MM.1S (cell line): Measurements from ENCODE around the gene ALG6.
"Not testable (repeated sequence)": the region's sequence is repeated elsewhere in the genome, so short reads cannot be mapped to it uniquely, and the experiment has no call there.

Experiments used
- DNase-seq: peaks from one replicate; pipeline ENCODE4 v3.0.0-alpha.2; 2015
- H2AFZ ChIP-seq: fragments of 300-600 bp; sonication (generic); 2 replicates; pipeline ENCODE4 v1.6.0; 2016; ENCODE audit warnings: antibody characterized with exemption, low read length
- H3F3A ChIP-seq: fragments of 300-600 bp; sonication (generic); 2 replicates; pipeline ENCODE4 v1.6.1; 2016; ENCODE audit warnings: mild to moderate bottlenecking, antibody characterized with exemption, low read length, moderate library complexity, mixed read lengths; ENCODE audit not compliant: insufficient read depth
- H3K27ac ChIP-seq: fragments of 300-600 bp; sonication (generic); 2 replicates; pipeline ENCODE4 v1.5.1; 2016; ENCODE audit warnings: mild to moderate bottlenecking, low read length
- H3K27me3 ChIP-seq: fragments of 300-600 bp; sonication (generic); replicated peaks from 2 replicates; pipeline ENCODE4 v1.6.0; 2016; ENCODE audit warnings: low read length; ENCODE audit not compliant: insufficient read depth
- H3K36me3 ChIP-seq: fragments of 300-600 bp; sonication (generic); replicated peaks from 2 replicates; pipeline ENCODE4 v1.6.1; 2016; ENCODE audit warnings: mild to moderate bottlenecking, low read length, mixed read lengths; ENCODE audit not compliant: insufficient read depth
- H3K4me1 ChIP-seq: fragments of 300-600 bp; sonication (generic); 2 replicates; pipeline ENCODE4 v1.6.1; 2016; ENCODE audit warnings: low read length, mixed read lengths
- H3K4me2 ChIP-seq: fragments of 300-600 bp; sonication (generic); 2 replicates; pipeline ENCODE4 v1.6.0; 2016; ENCODE audit warnings: low read depth, low read length
- H3K4me3 ChIP-seq: fragments of 300-600 bp; sonication (generic); 2 replicates; pipeline ENCODE4 v1.5.1; 2016; ENCODE audit warnings: low read length, mixed read lengths
- H3K79me2 ChIP-seq: fragments of 300-600 bp; sonication (generic); 2 replicates; pipeline ENCODE4 v1.6.1; 2016; ENCODE audit warnings: mixed run types, low read length, mixed read lengths
- H3K9ac ChIP-seq: fragments of 300-600 bp; sonication (generic); 2 replicates; pipeline ENCODE4 v1.6.1; 2016; ENCODE audit warnings: low read length, mixed read lengths
- H3K9me2 ChIP-seq: fragments of 300-600 bp; sonication (generic); replicated peaks from 2 replicates; pipeline ENCODE4 v1.6.1; 2016; ENCODE audit warnings: mild to moderate bottlenecking, low read length, mixed read lengths; ENCODE audit not compliant: insufficient read depth
- H3K9me3 ChIP-seq: fragments of 300-600 bp; sonication (generic); replicated peaks from 2 replicates; pipeline ENCODE4 v1.6.1; 2016; ENCODE audit warnings: mild to moderate bottlenecking, low read length, mixed read lengths; ENCODE audit not compliant: insufficient read depth
- H4K20me1 ChIP-seq: fragments of 300-600 bp; sonication (generic); 2 replicates; pipeline ENCODE4 v1.6.1; 2016; ENCODE audit warnings: mild to moderate bottlenecking, low read length, moderate library complexity, mixed read lengths; ENCODE audit not compliant: insufficient read depth
- CTCF ChIP-seq: fragments of 300-600 bp; sonication (generic); IDR thresholded peaks from 2 replicates; pipeline ENCODE4 v1.5.1; 2016; ENCODE audit warnings: antibody characterized with exemption, low read length, mixed read lengths
- EZH2 ChIP-seq: fragments of 300-600 bp; sonication (generic); optimal IDR thresholded peaks from 2 replicates; pipeline ENCODE3; 2017; ENCODE audit warnings: low read depth, mild to moderate bottlenecking, antibody characterized with exemption, low read length, mixed read lengths
- EZH2phosphoT487 ChIP-seq: fragments of 300-600 bp; sonication (generic); IDR thresholded peaks from 2 replicates; pipeline ENCODE4 v1.6.1; 2018; ENCODE audit warnings: antibody characterized with exemption, low read length

The ALG6 gene

GRCh38 chr1:63413394-63413793, 46.0 kb downstream of the ALG6 start:
- no peaks in the 10 kb centered on the region for H4K20me1 ChIP-seq
- no peak overlapping the region for H3K4me2 ChIP-seq
- DNase-seq = no peak
- no peak overlapping the region for H2AFZ ChIP-seq
- no peak overlapping the region for H3K4me3 ChIP-seq
- H3K36me3 ChIP-seq = no peaks in the 10 kb centered on the region
- no peaks in the 10 kb centered on the region for H3K9me2 ChIP-seq
- H3F3A ChIP-seq = no peaks in the 10 kb centered on the region
- no peaks in the 10 kb centered on the region for H3K27me3 ChIP-seq
- H3K79me2 ChIP-seq = no peaks in the 10 kb centered on the region
- H3K9ac ChIP-seq = no peak overlapping the region
- no peaks in the 10 kb centered on the region for H3K4me1 ChIP-seq
- TF ChIP-seq CTCF = no peak
- TF ChIP-seq EZH2 = no peak
- H3K27ac ChIP-seq = no peak overlapping the region
- H3K9me3 ChIP-seq = no peaks in the 10 kb centered on the region

GRCh38 chr1:63414691-63415365, 47.4 kb downstream of the ALG6 start:
- DNase-seq = no peak
- Histone ChIP-seq H3K4me2 (no peak overlapping the region), H2AFZ (no peak overlapping the region), H3F3A (no peaks in the 10 kb centered on the region), H3K27me3 (no peaks in the 10 kb centered on the region), H3K79me2 (no peaks in the 10 kb centered on the region), H3K4me1 (no peaks in the 10 kb centered on the region), H3K9me2 (no peaks in the 10 kb centered on the region), H3K4me3 (no peak overlapping the region), H3K36me3 (no peaks in the 10 kb centered on the region), H3K9ac (no peak overlapping the region), H3K9me3 (no peaks in the 10 kb centered on the region), H4K20me1 (no peaks in the 10 kb centered on the region), H3K27ac (no peak overlapping the region)
- no peak for TF ChIP-seq EZH2
- TF ChIP-seq EZH2phosphoT487 = no peak
- no peak for TF ChIP-seq CTCF

- no peaks in the 10 kb centered on the region for H3K27me3 ChIP-seq
- H3K9me3 ChIP-seq = no peaks in the 10 kb centered on the region
- H3F3A ChIP-seq = no peaks in the 10 kb centered on the region
- no peak for DNase-seq
- H3K9ac ChIP-seq = no peak overlapping the region
- no peak overlapping the region for H3K27ac ChIP-seq
- TF ChIP-seq EZH2phosphoT487 (no peak), EZH2 (no peak), CTCF (no peak)
- no peak overlapping the region for H2AFZ ChIP-seq
- no peaks in the 10 kb centered on the region for H3K9me2 ChIP-seq
- H3K4me2 ChIP-seq = no peak overlapping the region
- H4K20me1 ChIP-seq = no peaks in the 10 kb centered on the region
- H3K4me3 ChIP-seq = no peak overlapping the region
- no peaks in the 10 kb centered on the region for H3K79me2 ChIP-seq
- H3K4me1 ChIP-seq = no peaks in the 10 kb centered on the region
- no peaks in the 10 kb centered on the region for H3K36me3 ChIP-seq
These were observed 50.7 kb downstream of the ALG6 start for GRCh38 chr1:63418101-63418500.

GRCh38 chr1:63420746-63421145, 53.3 kb downstream of the ALG6 start:
- not testable (repeated sequence) for H4K20me1 ChIP-seq, H3K36me3 ChIP-seq, H3K79me2 ChIP-seq, H3K9me3 ChIP-seq, H3K27me3 ChIP-seq, H2AFZ ChIP-seq, H3K4me2 ChIP-seq, H3K4me1 ChIP-seq, DNase-seq, H3K27ac ChIP-seq, H3K9me2 ChIP-seq, H3K9ac ChIP-seq, H3F3A ChIP-seq, H3K4me3 ChIP-seq
